Measurements from ENCODE around the gene EHMT2. TPM values are rescaled to one million over a fixed set of nuclear protein-coding genes. Genes with fewer than 3 reads are reported as not detected.
"Not testable (repeated sequence)": the region's sequence is repeated elsewhere in the genome, so short reads cannot be mapped to it uniquely, and the experiment has no call there.

EHMT2 gene
- total RNA-seq, 1 donor from 2014 or later, result 35.8 TPM

GRCh38 chr6:31935823-31936222, 38.3 kb upstream of the EHMT2 start:
- no peak overlapping the region for H3K27ac Mint-ChIP-seq (ENCODE audit: unreplicated experiment)
- FAIRE-seq, result no peak

GRCh38 chr6:31935021-31935420, 37.5 kb upstream of the EHMT2 start:
- no peak overlapping the region for H3K27ac Mint-ChIP-seq (ENCODE audit: unreplicated experiment)
- TF ChIP-seq EZH2 (IDR thresholded peaks at IDR 0.05; ENCODE audit: insufficient read depth, low read length) (no peak), CTCF (IDR thresholded peaks at IDR 0.05; ENCODE audit: insufficient read depth, low read depth, low read length) (no peak)
- no peaks in the 10 kb centered on the region for H3K79me2 ChIP-seq (ENCODE audit: insufficient read depth, low read length)
- peaks cover 6% of the 10 kb centered on the region for H3K9me3 Mint-ChIP-seq (ENCODE audit: unreplicated experiment)
- H3K4me3 ChIP-seq (ENCODE audit: insufficient read depth, low read depth, low read length), result no peak overlapping the region
- H3K4me1 ChIP-seq (ENCODE audit: insufficient read depth, low read length), result no peaks in the 10 kb centered on the region
- no peak overlapping the region for H3K4me2 ChIP-seq (ENCODE audit: low read length)
- H3K27me3 ChIP-seq (ENCODE audit: insufficient read depth, low read length), result peaks cover 5% of the 10 kb centered on the region
- peaks cover 7% of the 10 kb centered on the region for H3K36me3 Mint-ChIP-seq (ENCODE audit: low read depth, unreplicated experiment)
- no peaks in the 10 kb centered on the region for H3K4me1 Mint-ChIP-seq (ENCODE audit: low read depth, unreplicated experiment)
- no peak for FAIRE-seq
- H4K20me1 ChIP-seq (ENCODE audit: insufficient read depth, low read length), result no peaks in the 10 kb centered on the region
- H2AFZ ChIP-seq (ENCODE audit: low read depth, low read length), result no peak overlapping the region
- H3K27ac ChIP-seq (ENCODE audit: low read depth, low read length), result no peak overlapping the region
- no peak for DNase-seq (ENCODE audit: low read depth)
- H3K9me3 ChIP-seq (ENCODE audit: insufficient read depth, low read depth, low read length), result no peaks in the 10 kb centered on the region
- peaks cover 29% of the 10 kb centered on the region for H3K27me3 Mint-ChIP-seq (ENCODE audit: low read depth, unreplicated experiment)
- H3K4me3 Mint-ChIP-seq (ENCODE audit: unreplicated experiment), result no peak overlapping the region
- no peaks in the 10 kb centered on the region for H3K36me3 ChIP-seq (ENCODE audit: insufficient read depth, low read length)
- H3K9ac ChIP-seq (ENCODE audit: low read length), result no peak overlapping the region

More at GRCh38 chr6:31935823-31936222, 38.3 kb upstream of the EHMT2 start:
- Mint-ChIP-seq H3K4me1 (ENCODE audit: low read depth, unreplicated experiment) (peaks cover 5% of the 10 kb centered on the region), H3K36me3 (ENCODE audit: low read depth, unreplicated experiment) (peaks cover 7% of the 10 kb centered on the region), H3K9me3 (ENCODE audit: unreplicated experiment) (peaks cover 5% of the 10 kb centered on the region), H3K4me3 (ENCODE audit: unreplicated experiment) (no peak overlapping the region), H3K27me3 (ENCODE audit: low read depth, unreplicated experiment) (peaks cover 28% of the 10 kb centered on the region)
- peaks cover 5% of the 10 kb centered on the region for H3K27me3 ChIP-seq (ENCODE audit: insufficient read depth, low read length)
- no peaks in the 10 kb centered on the region for H4K20me1 ChIP-seq (ENCODE audit: insufficient read depth, low read length)
- H3K4me2 ChIP-seq (ENCODE audit: low read length), result no peak overlapping the region
- H3K4me1 ChIP-seq (ENCODE audit: insufficient read depth, low read length), result no peaks in the 10 kb centered on the region
- DNase-seq (ENCODE audit: low read depth), result no peak
- no peaks in the 10 kb centered on the region for H3K9me3 ChIP-seq (ENCODE audit: insufficient read depth, low read depth, low read length)
- H3K79me2 ChIP-seq (ENCODE audit: insufficient read depth, low read length), result no peaks in the 10 kb centered on the region
- TF ChIP-seq CTCF (IDR thresholded peaks at IDR 0.05; ENCODE audit: insufficient read depth, low read depth, low read length) (no peak), EZH2 (IDR thresholded peaks at IDR 0.05; ENCODE audit: insufficient read depth, low read length) (no peak)
- no peak overlapping the region for H3K4me3 ChIP-seq (ENCODE audit: insufficient read depth, low read depth, low read length)
- no peak overlapping the region for H3K9ac ChIP-seq (ENCODE audit: low read length)
- no peaks in the 10 kb centered on the region for H3K36me3 ChIP-seq (ENCODE audit: insufficient read depth, low read length)
- no peak overlapping the region for H3K27ac ChIP-seq (ENCODE audit: low read depth, low read length)
- no peak overlapping the region for H2AFZ ChIP-seq (ENCODE audit: low read depth, low read length)

- H2AFZ ChIP-seq (ENCODE audit: low read depth, low read length), result no peak overlapping the region
- H3K4me3 ChIP-seq (ENCODE audit: insufficient read depth, low read depth, low read length), result no peak overlapping the region
- DNase-seq (ENCODE audit: low read depth), result no peak
- TF ChIP-seq CTCF (IDR thresholded peaks at IDR 0.05; ENCODE audit: insufficient read depth, low read depth, low read length) (no peak), EZH2 (IDR thresholded peaks at IDR 0.05; ENCODE audit: insufficient read depth, low read length) (no peak)
- FAIRE-seq, result no peak
- no peaks in the 10 kb centered on the region for H3K4me1 ChIP-seq (ENCODE audit: insufficient read depth, low read length)
- H3K4me3 Mint-ChIP-seq (ENCODE audit: unreplicated experiment), result no peak overlapping the region
- H3K27ac ChIP-seq (ENCODE audit: low read depth, low read length), result no peak overlapping the region
- H3K27ac Mint-ChIP-seq (ENCODE audit: unreplicated experiment), result no peak overlapping the region
- H3K9me3 Mint-ChIP-seq (ENCODE audit: unreplicated experiment), result peaks cover 6% of the 10 kb centered on the region
- H3K9ac ChIP-seq (ENCODE audit: low read length), result no peak overlapping the region
- H3K27me3 ChIP-seq (ENCODE audit: insufficient read depth, low read length), result peaks cover 2% of the 10 kb centered on the region
- H3K79me2 ChIP-seq (ENCODE audit: insufficient read depth, low read length), result no peaks in the 10 kb centered on the region
- H4K20me1 ChIP-seq (ENCODE audit: insufficient read depth, low read length), result no peaks in the 10 kb centered on the region
- H3K9me3 ChIP-seq (ENCODE audit: insufficient read depth, low read depth, low read length), result no peaks in the 10 kb centered on the region
- no peaks in the 10 kb centered on the region for H3K4me1 Mint-ChIP-seq (ENCODE audit: low read depth, unreplicated experiment)
- H3K4me2 ChIP-seq (ENCODE audit: low read length), result no peak overlapping the region
- peaks cover 7% of the 10 kb centered on the region for H3K36me3 Mint-ChIP-seq (ENCODE audit: low read depth, unreplicated experiment)
- peaks cover 33% of the 10 kb centered on the region for H3K27me3 Mint-ChIP-seq (ENCODE audit: low read depth, unreplicated experiment)
- no peaks in the 10 kb centered on the region for H3K36me3 ChIP-seq (ENCODE audit: insufficient read depth, low read length)
Observed at GRCh38 chr6:31933537-31933936, 36.0 kb upstream of the EHMT2 start.

- not testable (repeated sequence) for H3K9me3 ChIP-seq (ENCODE audit: insufficient read depth, low read depth, low read length); H3K4me3 Mint-ChIP-seq (ENCODE audit: unreplicated experiment); H3K4me3 ChIP-seq (ENCODE audit: insufficient read depth, low read depth, low read length); H4K20me1 ChIP-seq (ENCODE audit: insufficient read depth, low read length); H3K4me2 ChIP-seq (ENCODE audit: low read length); H2AFZ ChIP-seq (ENCODE audit: low read depth, low read length); H3K79me2 ChIP-seq (ENCODE audit: insufficient read depth, low read length); H3K4me1 ChIP-seq (ENCODE audit: insufficient read depth, low read length); H3K27me3 ChIP-seq (ENCODE audit: insufficient read depth, low read length); FAIRE-seq; H3K36me3 ChIP-seq (ENCODE audit: insufficient read depth, low read length); H3K9ac ChIP-seq (ENCODE audit: low read length); H3K36me3 Mint-ChIP-seq (ENCODE audit: low read depth, unreplicated experiment); H3K27ac ChIP-seq (ENCODE audit: low read depth, low read length); DNase-seq (ENCODE audit: low read depth); H3K9me3 Mint-ChIP-seq (ENCODE audit: unreplicated experiment); H3K27ac Mint-ChIP-seq (ENCODE audit: unreplicated experiment); H3K4me1 Mint-ChIP-seq (ENCODE audit: low read depth, unreplicated experiment)
- peaks cover 44% of the 10 kb centered on the region for H3K27me3 Mint-ChIP-seq (ENCODE audit: low read depth, unreplicated experiment)
Observed at GRCh38 chr6:31932137-31932536, 34.6 kb upstream of the EHMT2 start.

Data from astrocyte (in vitro differentiated cells and primary cell).